ENCODE results near the gene STARD9. TPM values are rescaled to one million over a fixed set of nuclear protein-coding genes. Genes with fewer than 3 reads are reported as not detected.

STARD9 gene
- total and polyA plus RNA-seq, 9 of the 15 experiments (the other 6 are each of a cell fraction or from before 2014, with no cell fraction given): 0.45 to 6.0 (median 3.6) TPM

DNA sequence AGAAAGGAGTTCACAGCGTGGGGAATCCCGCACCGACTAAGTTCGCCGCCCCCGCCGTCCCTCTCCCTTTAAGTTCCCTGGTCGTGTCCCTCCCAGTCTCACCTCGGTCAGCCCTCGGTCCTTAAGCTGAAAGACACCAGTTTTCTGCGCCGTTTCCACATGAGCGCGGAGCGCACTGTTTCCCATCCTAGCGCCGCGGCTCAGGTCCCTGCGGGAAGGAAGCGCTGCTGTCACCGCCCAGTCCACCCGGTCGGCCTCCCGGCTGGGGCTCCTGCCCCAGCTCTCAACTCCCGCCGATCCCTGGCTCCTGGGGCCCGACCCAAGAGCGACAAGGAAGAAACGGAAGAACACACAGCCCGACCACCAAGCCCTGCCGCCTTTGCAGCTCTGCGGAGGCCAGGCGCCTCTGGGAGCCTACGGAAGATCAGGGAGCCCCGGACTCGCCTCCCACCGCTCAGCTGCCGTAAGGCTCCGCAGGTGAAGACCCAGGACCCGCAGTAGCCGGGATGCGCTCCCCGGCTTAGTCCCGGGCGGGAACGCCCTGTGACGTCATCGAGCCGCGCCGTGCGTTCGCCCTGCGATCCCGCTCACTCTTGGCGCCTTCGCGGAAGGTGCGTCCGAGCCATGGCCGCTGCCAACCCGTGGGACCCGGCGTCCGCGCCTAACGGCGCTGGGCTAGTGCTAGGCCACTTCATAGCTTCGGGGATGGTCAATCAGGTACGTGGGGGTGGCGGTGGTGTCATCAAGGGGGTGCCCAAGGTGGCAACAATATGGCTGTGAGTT, 27.0 kb upstream of the STARD9 start, which contains the start of the genes HAUS2 and LRRC57 (continued):
- TF ChIP-seq TCFL5 (CRISPR knock-in tag; conservative IDR thresholded peaks at IDR 0.05) (no peak), XRCC3 (IDR thresholded peaks at IDR 0.05) (no peak), NFXL1 (CRISPR knock-in tag; IDR thresholded peaks at IDR 0.05) (no peak), XRCC5 (IDR thresholded peaks at IDR 0.05; ENCODE audit: low read depth, low read length) (no peak), ZNF124 (CRISPR knock-in tag; IDR thresholded peaks at IDR 0.05) (no peak), SAFB2 (IDR thresholded peaks at IDR 0.05; ENCODE audit: borderline replicate concordance, low read depth, low read length, severe bottlenecking) (no peak), ZNF165 (CRISPR knock-in tag; IDR thresholded peaks at IDR 0.05; ENCODE audit: borderline replicate concordance) (no peak), SAFB (IDR thresholded peaks at IDR 0.05; ENCODE audit: borderline replicate concordance, low read depth, low read length) (no peak), ARID2 (IDR thresholded peaks at IDR 0.05) (no peak)
- TF ChIP-seq, protein P1, sequence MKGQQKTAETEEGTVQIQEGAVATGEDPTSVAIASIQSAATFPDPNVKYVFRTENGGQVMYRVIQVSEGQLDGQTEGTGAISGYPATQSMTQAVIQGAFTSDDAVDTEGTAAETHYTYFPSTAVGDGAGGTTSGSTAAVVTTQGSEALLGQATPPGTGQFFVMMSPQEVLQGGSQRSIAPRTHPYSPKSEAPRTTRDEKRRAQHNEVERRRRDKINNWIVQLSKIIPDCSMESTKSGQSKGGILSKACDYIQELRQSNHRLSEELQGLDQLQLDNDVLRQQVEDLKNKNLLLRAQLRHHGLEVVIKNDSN (CRISPR knock-in tag; IDR thresholded peaks at IDR 0.05): no peak
- TF ChIP-seq, protein P2, sequence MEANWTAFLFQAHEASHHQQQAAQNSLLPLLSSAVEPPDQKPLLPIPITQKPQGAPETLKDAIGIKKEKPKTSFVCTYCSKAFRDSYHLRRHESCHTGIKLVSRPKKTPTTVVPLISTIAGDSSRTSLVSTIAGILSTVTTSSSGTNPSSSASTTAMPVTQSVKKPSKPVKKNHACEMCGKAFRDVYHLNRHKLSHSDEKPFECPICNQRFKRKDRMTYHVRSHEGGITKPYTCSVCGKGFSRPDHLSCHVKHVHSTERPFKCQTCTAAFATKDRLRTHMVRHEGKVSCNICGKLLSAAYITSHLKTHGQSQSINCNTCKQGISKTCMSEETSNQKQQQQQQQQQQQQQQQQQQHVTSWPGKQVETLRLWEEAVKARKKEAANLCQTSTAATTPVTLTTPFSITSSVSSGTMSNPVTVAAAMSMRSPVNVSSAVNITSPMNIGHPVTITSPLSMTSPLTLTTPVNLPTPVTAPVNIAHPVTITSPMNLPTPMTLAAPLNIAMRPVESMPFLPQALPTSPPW (CRISPR knock-in tag; IDR thresholded peaks at IDR 0.05): peak; percentile 50; the same call in 1 of the 2 replicates
- TF ChIP-seq, protein P3, sequence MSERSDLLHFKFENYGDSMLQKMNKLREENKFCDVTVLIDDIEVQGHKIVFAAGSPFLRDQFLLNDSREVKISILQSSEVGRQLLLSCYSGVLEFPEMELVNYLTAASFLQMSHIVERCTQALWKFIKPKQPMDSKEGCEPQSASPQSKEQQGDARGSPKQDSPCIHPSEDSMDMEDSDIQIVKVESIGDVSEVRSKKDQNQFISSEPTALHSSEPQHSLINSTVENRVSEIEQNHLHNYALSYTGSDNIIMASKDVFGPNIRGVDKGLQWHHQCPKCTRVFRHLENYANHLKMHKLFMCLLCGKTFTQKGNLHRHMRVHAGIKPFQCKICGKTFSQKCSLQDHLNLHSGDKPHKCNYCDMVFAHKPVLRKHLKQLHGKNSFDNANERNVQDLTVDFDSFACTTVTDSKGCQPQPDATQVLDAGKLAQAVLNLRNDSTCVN (CRISPR knock-in tag; IDR thresholded peaks at IDR 0.05): no peak
- TF ChIP-seq, protein P4, sequence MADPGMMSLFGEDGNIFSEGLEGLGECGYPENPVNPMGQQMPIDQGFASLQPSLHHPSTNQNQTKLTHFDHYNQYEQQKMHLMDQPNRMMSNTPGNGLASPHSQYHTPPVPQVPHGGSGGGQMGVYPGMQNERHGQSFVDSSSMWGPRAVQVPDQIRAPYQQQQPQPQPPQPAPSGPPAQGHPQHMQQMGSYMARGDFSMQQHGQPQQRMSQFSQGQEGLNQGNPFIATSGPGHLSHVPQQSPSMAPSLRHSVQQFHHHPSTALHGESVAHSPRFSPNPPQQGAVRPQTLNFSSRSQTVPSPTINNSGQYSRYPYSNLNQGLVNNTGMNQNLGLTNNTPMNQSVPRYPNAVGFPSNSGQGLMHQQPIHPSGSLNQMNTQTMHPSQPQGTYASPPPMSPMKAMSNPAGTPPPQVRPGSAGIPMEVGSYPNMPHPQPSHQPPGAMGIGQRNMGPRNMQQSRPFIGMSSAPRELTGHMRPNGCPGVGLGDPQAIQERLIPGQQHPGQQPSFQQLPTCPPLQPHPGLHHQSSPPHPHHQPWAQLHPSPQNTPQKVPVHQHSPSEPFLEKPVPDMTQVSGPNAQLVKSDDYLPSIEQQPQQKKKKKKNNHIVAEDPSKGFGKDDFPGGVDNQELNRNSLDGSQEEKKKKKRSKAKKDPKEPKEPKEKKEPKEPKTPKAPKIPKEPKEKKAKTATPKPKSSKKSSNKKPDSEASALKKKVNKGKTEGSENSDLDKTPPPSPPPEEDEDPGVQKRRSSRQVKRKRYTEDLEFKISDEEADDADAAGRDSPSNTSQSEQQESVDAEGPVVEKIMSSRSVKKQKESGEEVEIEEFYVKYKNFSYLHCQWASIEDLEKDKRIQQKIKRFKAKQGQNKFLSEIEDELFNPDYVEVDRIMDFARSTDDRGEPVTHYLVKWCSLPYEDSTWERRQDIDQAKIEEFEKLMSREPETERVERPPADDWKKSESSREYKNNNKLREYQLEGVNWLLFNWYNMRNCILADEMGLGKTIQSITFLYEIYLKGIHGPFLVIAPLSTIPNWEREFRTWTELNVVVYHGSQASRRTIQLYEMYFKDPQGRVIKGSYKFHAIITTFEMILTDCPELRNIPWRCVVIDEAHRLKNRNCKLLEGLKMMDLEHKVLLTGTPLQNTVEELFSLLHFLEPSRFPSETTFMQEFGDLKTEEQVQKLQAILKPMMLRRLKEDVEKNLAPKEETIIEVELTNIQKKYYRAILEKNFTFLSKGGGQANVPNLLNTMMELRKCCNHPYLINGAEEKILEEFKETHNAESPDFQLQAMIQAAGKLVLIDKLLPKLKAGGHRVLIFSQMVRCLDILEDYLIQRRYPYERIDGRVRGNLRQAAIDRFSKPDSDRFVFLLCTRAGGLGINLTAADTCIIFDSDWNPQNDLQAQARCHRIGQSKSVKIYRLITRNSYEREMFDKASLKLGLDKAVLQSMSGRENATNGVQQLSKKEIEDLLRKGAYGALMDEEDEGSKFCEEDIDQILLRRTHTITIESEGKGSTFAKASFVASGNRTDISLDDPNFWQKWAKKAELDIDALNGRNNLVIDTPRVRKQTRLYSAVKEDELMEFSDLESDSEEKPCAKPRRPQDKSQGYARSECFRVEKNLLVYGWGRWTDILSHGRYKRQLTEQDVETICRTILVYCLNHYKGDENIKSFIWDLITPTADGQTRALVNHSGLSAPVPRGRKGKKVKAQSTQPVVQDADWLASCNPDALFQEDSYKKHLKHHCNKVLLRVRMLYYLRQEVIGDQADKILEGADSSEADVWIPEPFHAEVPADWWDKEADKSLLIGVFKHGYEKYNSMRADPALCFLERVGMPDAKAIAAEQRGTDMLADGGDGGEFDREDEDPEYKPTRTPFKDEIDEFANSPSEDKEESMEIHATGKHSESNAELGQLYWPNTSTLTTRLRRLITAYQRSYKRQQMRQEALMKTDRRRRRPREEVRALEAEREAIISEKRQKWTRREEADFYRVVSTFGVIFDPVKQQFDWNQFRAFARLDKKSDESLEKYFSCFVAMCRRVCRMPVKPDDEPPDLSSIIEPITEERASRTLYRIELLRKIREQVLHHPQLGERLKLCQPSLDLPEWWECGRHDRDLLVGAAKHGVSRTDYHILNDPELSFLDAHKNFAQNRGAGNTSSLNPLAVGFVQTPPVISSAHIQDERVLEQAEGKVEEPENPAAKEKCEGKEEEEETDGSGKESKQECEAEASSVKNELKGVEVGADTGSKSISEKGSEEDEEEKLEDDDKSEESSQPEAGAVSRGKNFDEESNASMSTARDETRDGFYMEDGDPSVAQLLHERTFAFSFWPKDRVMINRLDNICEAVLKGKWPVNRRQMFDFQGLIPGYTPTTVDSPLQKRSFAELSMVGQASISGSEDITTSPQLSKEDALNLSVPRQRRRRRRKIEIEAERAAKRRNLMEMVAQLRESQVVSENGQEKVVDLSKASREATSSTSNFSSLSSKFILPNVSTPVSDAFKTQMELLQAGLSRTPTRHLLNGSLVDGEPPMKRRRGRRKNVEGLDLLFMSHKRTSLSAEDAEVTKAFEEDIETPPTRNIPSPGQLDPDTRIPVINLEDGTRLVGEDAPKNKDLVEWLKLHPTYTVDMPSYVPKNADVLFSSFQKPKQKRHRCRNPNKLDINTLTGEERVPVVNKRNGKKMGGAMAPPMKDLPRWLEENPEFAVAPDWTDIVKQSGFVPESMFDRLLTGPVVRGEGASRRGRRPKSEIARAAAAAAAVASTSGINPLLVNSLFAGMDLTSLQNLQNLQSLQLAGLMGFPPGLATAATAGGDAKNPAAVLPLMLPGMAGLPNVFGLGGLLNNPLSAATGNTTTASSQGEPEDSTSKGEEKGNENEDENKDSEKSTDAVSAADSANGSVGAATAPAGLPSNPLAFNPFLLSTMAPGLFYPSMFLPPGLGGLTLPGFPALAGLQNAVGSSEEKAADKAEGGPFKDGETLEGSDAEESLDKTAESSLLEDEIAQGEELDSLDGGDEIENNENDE (IDR thresholded peaks at IDR 0.05; ENCODE audit: low read depth, low read length): no peak
